Umbilical cord (tissue), 2 donors: Measurements from ENCODE around the gene DOK5. TPM values are rescaled to one million over a fixed set of nuclear protein-coding genes. Genes with fewer than 3 reads are reported as not detected.
"Not testable (repeated sequence)": the region's sequence is repeated elsewhere in the genome, so short reads cannot be mapped to it uniquely, and the experiment has no call there.

ENCODE experiments used
- DNase-seq: peaks from one replicate; pipeline ENCODE4 v3.0.0-alpha.2; 2015; ENCODE audit warnings: low spot score
- total RNA-seq: library from RNA; depleted of rRNA; stranded (reverse); fragments of >200 nt; gene quantifications from one replicate; pipeline ENCODE4 v1.2.3, GENCODE V29; 2014; ENCODE audit warnings: low replicate concordance; ENCODE audit not compliant: insufficient read depth

The DOK5 gene
- total RNA-seq, 1 donor from 2014 or later, result 6.7 TPM

DNA sequence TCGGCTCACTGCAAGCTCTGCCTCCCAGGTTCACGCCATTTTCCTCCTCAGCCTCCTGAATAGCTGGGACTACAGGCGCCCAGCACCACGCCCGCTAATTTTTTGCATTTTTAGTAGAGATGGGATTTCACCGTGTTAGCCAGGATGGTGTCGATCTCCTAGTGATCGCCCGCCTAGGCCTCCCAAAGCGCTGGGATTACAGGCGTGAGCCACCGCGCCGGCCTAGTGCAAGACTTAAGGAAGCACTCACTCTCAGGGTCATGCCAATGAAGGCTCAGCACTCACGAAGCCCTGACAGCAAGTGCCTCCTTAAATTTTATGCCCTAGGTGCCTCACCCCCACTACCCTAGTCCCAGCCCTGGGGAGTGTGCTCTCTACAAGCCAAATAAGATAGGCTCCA is 4.7 kb upstream of the DOK5 start:
- DNase-seq, result no peak

DNA sequence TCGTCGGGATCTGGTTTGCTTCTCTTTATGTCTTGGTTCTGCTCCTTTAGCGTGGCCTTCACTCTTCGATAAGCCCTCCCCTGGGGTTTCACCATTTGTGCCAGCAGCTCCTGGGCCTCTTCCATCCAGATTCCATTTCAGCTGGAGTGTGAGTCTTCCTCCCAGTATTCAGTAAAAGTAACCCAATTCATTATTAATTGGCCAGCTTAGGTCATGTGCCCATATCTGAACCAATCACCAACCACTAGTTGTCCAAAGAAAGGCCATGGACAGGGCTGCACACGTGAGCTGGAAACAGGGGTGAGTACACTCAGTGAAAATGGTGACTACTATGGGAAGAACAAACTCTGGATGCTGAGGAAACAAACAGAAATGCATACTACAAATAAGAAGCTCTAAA is 2.8 kb upstream of the DOK5 start:
- no peak for DNase-seq

DNA sequence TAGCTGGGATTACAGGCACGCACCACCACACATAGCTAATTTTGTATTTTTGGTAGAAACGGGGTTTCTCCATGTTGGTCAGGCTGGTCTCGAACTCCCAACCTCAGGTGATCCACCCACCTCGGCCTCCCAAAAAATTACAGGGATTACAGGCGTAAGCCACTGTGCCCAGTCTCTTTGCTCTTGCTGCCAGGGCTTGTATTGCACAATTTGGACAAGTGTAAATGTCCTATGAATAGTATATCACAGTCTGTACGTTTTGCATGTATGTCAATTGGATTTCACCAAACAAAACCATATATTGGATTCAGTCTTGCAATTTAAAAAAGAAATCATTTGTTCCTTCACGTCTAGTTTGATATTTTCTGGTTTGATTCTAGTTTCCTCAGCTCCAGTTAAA is 2.1 kb upstream of the DOK5 start:
- DNase-seq, result no peak

DNA sequence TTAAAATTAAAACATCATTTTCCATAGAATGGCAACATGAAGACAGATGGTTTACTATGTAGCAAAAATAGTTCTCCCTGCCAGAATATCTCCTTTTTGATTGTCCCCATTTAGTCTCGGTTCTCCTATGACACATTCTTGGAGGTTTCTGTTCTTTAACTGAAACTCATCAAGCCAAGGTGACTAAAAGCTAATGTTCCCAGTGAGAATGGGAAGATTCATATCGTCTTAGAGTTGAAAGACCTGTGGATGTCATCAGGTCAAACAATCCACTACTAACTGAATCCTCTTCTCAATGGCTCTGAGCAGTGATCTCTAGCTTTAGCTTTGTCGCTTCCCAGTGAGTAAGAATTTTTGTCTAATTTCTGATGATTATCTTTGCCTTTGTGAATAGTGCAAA is 1.3 kb upstream of the DOK5 start:
- DNase-seq, result no peak

DNA sequence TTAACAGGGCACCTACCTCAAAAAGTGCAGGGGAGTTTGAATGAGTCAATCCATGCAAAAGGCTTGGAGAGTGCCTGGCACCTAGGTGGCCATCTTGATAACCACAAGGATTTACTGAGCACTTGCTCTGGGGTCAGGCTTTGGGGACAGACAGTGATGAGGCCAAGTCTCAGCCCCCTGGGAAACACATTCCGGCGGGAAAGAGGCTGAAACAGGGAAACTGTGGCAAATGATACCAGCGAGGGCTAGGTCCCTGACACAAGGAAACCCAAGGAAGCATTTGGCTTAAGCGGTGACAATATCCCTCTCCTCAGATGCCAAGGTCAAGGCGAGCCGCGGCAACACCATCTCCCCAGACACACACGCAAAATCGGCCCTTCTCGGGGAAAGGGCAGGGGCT is 527 bp upstream of the DOK5 start:
- DNase-seq, result no peak

DNA sequence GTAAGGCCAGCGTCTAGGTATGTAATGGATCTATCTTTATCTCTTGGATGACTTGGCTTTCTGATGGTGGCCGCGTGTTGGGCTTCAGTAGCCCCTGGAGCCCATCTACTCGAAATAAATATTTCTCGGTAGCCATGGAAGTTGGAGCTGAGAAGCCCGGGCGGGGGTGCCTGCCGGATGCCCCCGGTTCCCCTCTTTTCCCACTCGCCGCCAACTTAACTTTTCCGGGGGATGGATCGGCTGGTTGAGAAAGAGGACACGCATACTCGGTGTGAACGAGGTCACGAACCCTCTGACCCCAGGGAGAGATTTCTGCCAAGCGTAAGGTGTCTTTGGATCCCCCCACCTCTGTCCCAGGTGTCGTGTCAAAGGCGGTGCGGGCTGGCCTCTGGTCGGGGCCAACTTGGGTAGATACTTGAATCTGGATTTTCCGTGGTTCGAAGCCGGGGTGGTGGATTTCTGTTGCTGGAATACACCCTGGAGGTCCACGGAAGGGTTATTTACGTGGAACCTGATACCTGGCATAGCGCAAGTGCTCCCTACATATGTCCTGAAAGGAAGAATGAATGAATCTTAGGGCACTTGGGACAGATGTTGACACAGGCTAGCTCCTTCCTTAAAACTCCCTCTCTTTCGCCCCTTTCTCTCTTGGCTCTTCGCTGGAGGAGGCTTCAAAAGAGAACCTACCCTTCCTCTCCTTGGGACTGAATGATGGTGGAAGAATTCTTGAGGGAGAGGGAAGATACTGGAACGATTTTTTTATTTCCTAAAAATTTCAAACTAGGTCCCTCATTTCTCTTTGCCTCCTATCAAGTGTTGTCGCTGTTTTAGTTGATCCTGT is 996 bp downstream of the DOK5 start:
- DNase-seq, result no peak

DNA sequence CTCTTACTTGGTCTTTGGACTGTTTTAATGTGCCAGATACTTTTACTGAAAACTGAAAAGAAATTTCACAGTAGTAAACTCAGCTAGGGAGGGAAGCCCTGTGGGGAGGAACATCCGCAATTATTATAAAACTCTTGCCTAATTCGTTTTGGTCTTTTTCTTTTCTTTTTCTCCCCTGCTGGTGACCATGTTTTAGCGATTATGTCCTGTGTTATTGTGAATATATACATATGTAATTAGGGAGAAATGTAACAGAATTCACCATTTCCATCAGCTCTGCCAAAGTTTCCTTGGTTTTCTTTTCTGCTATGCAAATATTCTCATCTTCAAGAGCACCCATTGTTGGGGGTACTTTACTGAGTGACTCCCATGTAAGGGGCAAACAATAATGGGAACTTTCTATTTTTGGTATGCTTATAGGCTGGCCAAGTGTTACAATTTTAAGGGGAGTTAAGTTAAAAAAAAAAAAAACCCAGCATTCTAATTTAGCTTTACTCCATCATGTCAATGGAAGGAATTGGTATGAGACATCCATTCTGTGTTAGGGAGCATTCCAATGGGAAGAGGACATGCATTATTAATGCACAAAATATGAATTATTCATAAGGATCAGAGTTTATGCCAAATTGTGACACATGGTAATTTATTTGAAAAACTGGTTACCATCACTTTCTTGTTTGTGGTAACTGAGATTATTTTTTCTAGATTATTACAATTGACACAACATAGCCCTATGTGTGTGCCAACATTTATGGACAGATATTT is 2.0 kb downstream of the DOK5 start:
- DNase-seq, result no peak

DNA sequence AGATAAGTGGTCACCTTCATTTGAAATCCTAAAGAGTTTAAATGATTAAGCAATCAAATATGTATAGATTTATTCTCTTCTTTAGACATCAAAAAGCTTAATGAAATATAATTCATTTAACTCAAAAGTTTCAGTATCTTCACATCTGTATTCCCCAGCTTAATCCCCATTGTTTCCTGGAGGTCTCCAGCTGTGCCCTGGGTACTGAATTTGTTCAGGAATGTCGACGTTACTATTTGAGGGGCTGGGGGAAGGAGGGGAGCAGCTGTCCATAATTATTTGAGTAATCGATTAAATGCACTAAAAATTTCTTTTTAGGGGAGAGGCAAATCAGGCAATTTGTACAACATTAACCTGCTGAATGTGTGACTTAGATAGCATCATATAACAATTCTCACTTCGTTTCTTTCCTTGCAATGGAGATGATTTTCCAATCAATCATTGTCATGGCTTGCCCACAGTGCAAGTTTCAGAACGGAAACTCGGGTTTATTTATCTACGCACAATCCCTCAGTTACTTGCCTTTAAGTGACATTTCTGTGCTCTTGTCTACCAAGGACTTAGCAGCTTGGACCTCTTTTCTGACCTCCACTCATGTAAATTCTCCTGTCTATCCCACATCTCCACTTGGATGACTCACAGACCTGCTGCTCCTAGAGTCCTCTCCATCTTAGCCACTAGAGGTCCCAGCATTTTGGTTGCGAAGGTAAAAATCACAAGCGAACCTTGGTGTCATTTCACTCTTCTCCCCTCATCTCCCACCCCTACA is 3.9 kb downstream of the DOK5 start:
- DNase-seq, result no peak

DNA sequence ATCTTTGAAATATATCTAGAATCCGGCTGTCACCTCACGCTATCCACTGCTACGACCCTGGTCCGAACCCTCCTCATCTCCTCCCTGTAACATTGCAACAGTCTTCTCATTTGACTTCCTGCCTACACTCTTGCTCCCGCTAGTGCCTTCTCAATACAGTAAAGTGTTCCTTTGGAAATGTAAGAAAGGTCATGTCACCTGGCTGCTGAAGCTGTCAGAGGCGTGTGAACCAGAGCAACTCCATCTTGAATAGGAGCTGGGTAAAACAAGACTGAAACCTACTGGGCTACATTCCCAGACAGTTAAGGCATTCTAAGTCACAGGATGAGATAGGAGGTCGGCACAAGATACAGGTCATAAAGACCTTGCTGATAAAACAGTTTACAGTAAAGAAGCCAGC is 4.5 kb downstream of the DOK5 start:
- not testable (repeated sequence) for DNase-seq

DNA sequence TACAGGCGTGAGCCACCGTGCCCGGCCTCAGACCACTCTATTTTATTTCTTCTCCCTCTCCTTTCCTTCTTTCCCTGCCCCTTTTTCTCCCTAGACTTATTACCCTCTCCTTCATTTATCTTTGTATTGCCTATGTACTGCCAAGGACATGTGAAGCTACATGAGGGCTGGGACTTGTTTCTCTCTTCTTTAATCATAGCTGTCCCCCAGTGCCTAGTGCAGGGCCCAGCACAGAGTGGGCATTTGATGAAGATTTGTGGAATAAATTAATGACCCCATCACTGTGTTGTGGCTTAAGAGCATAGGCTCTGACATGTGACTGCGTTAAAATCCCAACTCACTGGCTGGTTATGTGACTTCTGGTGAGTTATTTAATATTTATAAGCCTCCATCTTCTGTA is 6.0 kb downstream of the DOK5 start:
- DNase-seq, result no peak

DNA sequence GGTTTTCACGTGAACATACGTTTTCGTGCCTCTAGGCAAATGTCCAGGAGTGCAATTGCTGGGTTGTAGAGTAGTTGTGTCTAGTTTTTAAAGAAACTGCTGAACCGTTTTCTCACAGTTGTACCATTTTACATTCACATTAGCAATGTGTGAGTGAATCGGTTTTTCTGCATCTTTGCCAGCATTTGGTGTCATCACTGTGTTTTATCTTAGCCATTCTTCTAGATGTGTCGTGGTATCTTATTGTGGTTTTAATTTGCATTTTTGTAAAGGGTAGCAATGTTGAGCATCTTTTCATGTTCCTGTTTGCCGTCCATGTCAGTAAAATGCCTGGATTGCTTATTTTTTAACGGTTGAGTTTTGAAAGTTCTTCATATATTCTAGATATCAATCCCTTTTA is 10.2 kb downstream of the DOK5 start:
- no peak for DNase-seq

DNA sequence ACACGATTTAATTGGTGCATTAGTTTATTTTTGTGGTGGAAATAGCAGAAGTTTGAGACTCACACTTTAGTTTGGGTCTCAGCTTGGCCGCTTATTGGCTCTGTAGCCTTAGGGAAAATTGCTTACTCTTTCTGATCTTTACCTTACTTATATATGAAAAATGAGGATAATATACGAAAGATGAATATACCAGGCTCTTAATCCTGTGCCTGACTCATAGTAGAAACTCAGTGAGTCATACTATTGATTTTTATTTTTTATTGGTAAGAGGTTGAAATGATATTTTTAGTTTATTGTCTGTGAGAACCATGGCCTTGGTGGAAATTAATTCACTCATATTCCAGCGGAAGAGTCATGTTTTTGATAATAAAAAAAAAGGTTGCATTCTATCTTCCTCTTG is 11.2 kb downstream of the DOK5 start:
- no peak for DNase-seq

DNA sequence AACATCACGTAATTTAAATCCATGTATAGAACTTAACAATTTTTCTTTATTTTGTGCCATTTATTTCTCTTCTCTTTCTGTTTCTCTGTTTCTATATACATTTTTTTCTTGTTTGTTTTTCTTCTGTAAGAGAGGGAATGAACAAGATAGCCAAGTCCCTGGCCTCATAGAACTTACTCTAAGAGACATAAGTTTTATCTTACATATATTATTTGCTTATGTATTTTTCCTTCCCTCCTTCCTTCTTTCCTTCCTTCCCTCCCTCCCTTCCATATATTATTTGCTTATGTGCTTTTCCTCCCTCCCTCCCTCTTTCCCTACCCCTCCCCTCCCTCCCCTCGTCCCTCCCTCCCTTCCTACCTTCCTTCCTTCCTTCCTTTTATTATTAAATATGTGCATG is 13.0 kb downstream of the DOK5 start:
- DNase-seq, result no peak

DNA sequence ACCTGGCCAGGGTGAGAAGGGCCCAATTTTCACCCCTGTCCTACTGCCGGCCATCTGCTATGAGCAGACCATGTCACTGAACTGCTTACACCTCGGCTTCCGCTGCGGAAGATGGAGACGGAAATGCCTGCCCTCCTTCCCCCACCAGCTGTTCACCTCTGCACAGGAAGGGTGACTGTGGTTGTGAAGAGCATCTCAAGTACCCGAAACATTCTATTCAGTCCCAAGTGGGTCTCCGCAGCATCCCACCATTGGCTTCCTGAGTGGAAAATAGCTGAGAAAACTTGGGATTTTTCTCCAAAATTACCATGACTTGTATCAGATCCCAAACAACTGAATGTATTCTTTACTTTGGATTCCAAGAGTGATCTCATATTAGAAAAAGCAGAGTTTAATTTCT is 16.1 kb downstream of the DOK5 start:
- no peak for DNase-seq

DNA sequence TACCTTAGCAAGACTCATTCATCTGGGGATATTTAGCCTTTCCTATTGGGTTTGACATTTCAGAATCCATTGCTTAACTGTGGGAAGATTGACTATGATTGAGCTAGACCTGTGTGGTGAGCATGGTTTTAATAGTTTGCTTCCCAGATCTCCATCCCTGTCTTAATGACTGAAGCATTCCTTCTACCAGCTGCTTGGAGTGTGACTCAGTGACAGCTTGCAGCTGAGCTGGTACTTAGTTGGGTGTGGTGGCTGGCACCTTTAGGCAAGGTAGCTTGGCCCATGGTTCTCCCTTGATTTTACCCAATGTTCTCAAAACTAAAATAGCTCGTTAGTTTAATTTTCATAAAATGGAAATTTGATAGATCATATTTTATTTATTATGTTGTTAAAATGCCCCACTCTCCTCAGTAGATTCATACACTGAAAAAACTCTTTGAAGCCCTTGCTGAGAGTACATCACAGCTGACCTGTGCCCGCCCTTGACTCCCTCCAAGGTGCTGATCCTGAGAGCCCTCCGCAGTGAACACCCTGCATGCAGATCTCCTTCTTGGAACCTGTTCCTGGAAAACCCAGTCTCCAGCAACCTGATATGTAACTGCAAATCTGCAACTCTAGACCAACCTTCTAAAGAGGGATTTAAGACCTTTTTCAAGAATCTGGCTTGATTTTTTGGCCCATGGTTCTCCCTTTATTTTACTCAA is 19.1 kb downstream of the DOK5 start:
- DNase-seq, result no peak

DNA sequence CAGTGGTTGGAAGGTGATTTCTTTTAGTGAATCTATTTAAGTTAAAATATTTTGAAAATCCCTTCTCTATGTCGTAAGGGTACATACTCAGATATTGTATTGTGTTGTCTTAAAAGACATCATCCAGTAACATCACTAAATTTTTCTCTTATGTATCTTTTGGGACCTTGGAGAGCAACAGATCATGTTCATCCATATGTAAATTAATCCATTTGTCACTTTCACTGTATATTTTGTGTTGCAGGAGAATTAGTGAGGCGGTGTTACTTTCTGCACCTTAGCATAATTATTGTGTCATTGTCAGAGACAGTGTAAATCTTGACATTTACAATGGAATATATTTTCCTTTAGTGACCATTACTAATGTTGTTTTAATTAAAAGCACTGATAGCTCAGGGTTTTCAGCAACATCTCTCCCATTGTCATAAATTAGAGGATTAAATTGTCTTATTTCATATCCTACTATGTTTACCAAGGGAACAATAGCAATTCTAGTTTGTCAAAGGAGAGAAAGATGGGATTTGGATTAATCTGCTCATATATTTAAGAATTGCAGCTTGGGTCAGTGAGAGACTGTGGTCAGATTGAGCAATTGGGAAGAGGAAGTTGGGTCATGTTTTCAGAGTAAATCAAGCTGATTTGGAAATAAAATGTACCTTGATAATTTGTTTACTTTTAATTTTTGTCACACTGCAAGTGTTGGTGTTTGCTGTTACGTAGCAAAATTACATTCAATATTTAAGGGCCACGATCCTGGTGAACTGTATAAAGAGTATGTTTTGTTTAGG is 22.7 kb downstream of the DOK5 start:
- DNase-seq, result no peak

DNA sequence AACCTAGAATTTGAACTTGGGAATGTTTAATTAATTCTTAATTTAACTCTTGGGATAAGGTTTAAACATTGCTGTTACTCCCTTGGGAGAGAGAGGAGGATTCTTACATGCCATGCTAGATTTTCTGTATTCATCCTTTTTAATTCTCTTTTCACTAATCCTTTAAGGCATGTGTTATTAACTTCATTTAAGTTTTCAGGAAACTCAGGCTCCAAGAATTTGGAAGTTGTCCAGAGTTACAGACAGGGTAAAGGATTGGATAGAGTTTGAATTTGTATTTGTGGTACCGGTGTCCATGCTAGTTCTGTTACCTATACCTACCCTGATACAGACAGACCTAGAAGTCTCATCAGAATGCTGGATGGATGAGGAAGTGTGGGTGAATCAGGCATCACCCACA is 23.7 kb downstream of the DOK5 start:
- DNase-seq, result no peak

DNA sequence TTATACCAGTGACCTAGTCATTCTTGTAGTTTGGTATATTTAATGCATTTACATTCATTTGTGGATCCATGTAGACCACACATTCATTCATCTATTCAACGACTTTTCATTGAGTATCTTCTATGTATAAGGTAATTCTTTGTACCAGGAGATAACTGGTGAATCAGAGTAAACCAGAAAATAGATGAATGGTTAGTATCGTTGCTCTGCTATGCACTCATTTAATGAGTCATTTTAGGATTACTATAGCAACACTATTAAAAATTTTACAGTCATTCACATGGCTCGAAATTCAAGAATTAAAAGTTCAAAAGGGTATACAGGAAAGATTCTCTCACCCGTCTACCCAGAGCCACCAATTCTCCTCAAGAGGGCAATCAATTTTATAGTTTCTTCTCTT is 26.8 kb downstream of the DOK5 start:
- DNase-seq, result no peak

DNA sequence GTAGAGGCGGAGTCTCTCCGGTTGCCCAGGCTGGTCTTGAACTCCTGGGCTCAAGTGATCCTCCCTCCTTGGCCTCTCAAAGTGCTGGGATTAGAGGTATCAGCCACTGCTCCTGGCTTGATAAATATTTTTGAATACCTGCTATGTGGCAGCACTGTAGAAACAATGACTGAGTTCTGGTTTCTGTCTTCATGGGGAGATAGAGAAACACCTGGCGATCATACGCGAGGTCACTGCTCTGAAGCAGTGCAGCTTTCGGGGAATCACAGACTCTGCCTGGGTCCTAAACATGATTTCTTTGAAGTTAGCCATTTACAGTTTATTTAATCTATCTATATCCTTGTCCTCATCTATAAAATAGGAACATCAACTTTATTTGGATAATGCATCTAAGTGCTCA is 31.2 kb downstream of the DOK5 start:
- DNase-seq, result no peak

DNA sequence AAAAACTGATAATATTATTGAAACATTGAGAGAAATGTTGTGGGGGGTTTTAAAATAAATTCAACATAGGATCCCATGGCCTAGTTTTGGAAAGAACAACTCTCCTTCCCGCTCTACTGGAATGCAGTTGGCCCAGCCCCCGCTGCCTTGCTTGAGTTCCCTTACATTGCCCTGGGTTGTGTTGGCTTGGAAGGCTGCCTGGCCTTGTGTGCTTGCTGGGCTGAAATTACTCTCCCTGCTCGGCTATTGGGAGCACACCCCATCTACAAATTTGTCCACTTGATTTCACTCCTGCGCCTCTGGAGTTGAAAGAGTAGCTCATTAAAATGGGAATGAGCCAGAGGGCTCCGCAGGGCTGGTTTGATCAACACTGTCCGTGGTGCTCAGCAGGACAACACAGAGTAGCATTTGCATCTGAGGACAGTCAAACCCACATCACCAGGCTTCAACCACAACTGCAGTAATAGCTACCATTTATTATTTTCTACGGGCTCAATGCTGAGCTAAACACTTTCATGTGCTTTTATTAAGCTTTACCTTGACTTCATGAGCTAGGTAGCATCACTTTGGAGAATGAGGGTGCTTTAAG is 35.2 kb downstream of the DOK5 start:
- no peak for DNase-seq

DNA sequence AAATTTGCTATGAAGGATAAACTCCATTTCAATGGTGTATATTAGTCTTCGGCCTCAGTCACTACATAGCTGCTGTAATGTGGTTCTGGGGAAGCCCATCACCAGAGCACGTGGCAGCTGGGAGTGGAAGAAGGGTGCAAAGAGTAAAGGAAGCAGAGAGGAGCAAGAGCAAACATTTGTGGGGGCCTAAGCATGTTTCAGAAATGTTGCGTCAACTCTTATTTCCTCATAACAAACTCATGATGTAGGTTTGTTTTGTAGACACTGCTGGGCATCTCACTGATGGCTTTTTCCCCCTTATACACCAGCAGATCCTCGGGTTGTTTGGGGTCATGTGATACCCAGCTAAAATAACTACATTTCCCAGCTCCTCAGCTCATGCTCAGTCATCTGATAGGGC is 37.3 kb downstream of the DOK5 start:
- DNase-seq, result no peak
